ENCODE data around the gene PHLDB2.

The PHLDB2 gene

GRCh38 chr3:111884411-111885018, 25.4 kb downstream of the PHLDB2 start:
- no peak for DNase-seq (ENCODE audit: low read depth)

GRCh38 chr3:111885578-111885977, 26.5 kb downstream of the PHLDB2 start:
- no peak for DNase-seq (ENCODE audit: low read depth)

- DNase-seq (ENCODE audit: low read depth): no peak
Measured at GRCh38 chr3:111890051-111890580, 31.1 kb downstream of the PHLDB2 start.

GRCh38 chr3:111892070-111892469, 33.0 kb downstream of the PHLDB2 start:
- no peak for DNase-seq (ENCODE audit: low read depth)

- no peak for DNase-seq (ENCODE audit: low read depth)
Measured at GRCh38 chr3:111895071-111895470, 36.0 kb downstream of the PHLDB2 start.

- DNase-seq (ENCODE audit: low read depth): no peak
Measured at GRCh38 chr3:111899966-111900365, 40.9 kb downstream of the PHLDB2 start.

- no peak for DNase-seq (ENCODE audit: low read depth)
Measured at GRCh38 chr3:111901637-111902036, 42.6 kb downstream of the PHLDB2 start.

- DNase-seq (ENCODE audit: low read depth): no peak
Measured at GRCh38 chr3:111902534-111902933, 43.5 kb downstream of the PHLDB2 start.

GRCh38 chr3:111903067-111903511, 44.0 kb downstream of the PHLDB2 start:
- DNase-seq (ENCODE audit: low read depth): no peak

- DNase-seq (ENCODE audit: low read depth): no peak
Measured at GRCh38 chr3:111904376-111905241, 45.5 kb downstream of the PHLDB2 start.

- no peak for DNase-seq (ENCODE audit: low read depth)
Measured at GRCh38 chr3:111906656-111907055, 47.6 kb downstream of the PHLDB2 start.

GRCh38 chr3:111907151-111907550, 48.1 kb downstream of the PHLDB2 start:
- no peak for DNase-seq (ENCODE audit: low read depth)

GRCh38 chr3:111910806-111911205, 51.7 kb downstream of the PHLDB2 start:
- no peak for DNase-seq (ENCODE audit: low read depth)

GRCh38 chr3:111911446-111911845, 52.4 kb downstream of the PHLDB2 start:
- no peak for DNase-seq (ENCODE audit: low read depth)

GRCh38 chr3:111913163-111913763, 54.2 kb downstream of the PHLDB2 start:
- DNase-seq (ENCODE audit: low read depth): no peak

- no peak for DNase-seq (ENCODE audit: low read depth)
Measured at GRCh38 chr3:111915905-111916304, 56.8 kb downstream of the PHLDB2 start.

GRCh38 chr3:111917300-111917699, 58.2 kb downstream of the PHLDB2 start:
- DNase-seq (ENCODE audit: low read depth): no peak

- DNase-seq (ENCODE audit: low read depth): no peak
Measured at GRCh38 chr3:111919370-111920065, 60.5 kb downstream of the PHLDB2 start.

GRCh38 chr3:111921181-111921580, 62.1 kb downstream of the PHLDB2 start:
- DNase-seq (ENCODE audit: low read depth): no peak

- DNase-seq (ENCODE audit: low read depth): no peak
Measured at GRCh38 chr3:111923095-111923771, 64.2 kb downstream of the PHLDB2 start.

- DNase-seq (ENCODE audit: low read depth): no peak
Measured at GRCh38 chr3:111923806-111924205, 64.7 kb downstream of the PHLDB2 start.

- DNase-seq (ENCODE audit: low read depth): no peak
Measured at GRCh38 chr3:111924283-111924682, 65.2 kb downstream of the PHLDB2 start.

Measured in stimulated activated CD8-positive, alpha-beta memory T cell treated with anti-CD3 and anti-CD28 coated beads, Interleukin-7, amount 100 ng/mL, for 24 hours (primary cell).